BJ (cell line): ENCODE data around the gene DPH7. TPM values are rescaled to one million over a fixed set of nuclear protein-coding genes. Genes with fewer than 3 reads are reported as not detected.

Experiments
- CTCF ChIA-PET: fragments of 350-600 bp; formaldehyde crosslinking; extraction: SDS; loops from one replicate; lab custom pipeline; 2021; ENCODE audit warnings: antibody characterized with exemption, inconsistent platforms; lab: Yijun Ruan, JAX
- POLR2A ChIA-PET: fragments of 300-600 bp; sonication (Branson Sonifier 250); formaldehyde crosslinking; extraction: SDS; loops from one replicate; lab custom pipeline; 2021; ENCODE audit warnings: antibody characterized with exemption; lab: Charles Lee
- DNase-seq: peaks from one replicate; pipeline ENCODE4 v3.0.0-alpha.2; 2011; ENCODE audit warnings: low read depth
- H3K27me3 ChIP-seq: 2 replicates; pipeline ENCODE4 v1.6.0; 2011; ENCODE audit warnings: low read length; ENCODE audit not compliant: control insufficient read depth, insufficient read depth
- H3K36me3 ChIP-seq: 2 replicates; pipeline ENCODE4 v1.5.1; 2011; ENCODE audit warnings: low read length; ENCODE audit not compliant: control insufficient read depth, insufficient read depth
- H3K4me3 ChIP-seq: 2 replicates; pipeline ENCODE4 v1.5.1; 2011; ENCODE audit warnings: low read depth, mild to moderate bottlenecking, control low read depth, low read length
- polyA plus RNA-seq: library from polyadenylated mRNA; depleted of rRNA; stranded (reverse); fragments of >200 nt; gene quantifications from 2 replicates; pipeline ENCODE4 v1.2.3, GENCODE V29; 2011
- TF ChIP-seq, protein P1 (sequence below): IDR thresholded peaks from 2 replicates; pipeline ENCODE4 v1.5.1; 2011; ENCODE audit warnings: low read depth, mild to moderate bottlenecking, control low read depth, inconsistent platforms, low read length, moderate library complexity; ENCODE audit not compliant: insufficient read depth

The DPH7 gene
- polyA plus RNA-seq, 1 experiment, result 29.4 TPM

DNA sequence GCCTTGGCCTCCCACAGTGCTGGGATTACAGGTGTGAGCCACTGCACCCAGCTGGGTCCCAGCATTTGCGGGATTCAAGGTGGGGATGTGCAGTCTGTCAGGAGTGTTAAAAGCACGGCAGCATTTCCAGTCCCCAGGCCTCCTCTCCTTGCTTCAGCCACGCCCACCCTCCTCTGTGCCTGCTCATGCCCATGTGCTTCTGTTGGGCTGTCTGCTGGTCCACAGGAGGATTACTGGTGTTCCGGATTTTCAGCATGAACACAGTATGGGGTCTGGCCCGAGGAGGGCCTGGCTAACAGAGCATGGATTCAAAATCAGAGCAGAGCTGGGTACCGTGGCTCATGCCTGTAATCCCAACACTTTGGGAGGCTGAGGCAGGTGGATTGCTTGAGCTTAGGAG, 32.2 kb upstream of the DPH7 start:
- H3K4me3 ChIP-seq, result no peak overlapping the region
- ChIA-PET POLR2A (no interaction called here), CTCF (no interaction called here)
- TF ChIP-seq, protein P1, sequence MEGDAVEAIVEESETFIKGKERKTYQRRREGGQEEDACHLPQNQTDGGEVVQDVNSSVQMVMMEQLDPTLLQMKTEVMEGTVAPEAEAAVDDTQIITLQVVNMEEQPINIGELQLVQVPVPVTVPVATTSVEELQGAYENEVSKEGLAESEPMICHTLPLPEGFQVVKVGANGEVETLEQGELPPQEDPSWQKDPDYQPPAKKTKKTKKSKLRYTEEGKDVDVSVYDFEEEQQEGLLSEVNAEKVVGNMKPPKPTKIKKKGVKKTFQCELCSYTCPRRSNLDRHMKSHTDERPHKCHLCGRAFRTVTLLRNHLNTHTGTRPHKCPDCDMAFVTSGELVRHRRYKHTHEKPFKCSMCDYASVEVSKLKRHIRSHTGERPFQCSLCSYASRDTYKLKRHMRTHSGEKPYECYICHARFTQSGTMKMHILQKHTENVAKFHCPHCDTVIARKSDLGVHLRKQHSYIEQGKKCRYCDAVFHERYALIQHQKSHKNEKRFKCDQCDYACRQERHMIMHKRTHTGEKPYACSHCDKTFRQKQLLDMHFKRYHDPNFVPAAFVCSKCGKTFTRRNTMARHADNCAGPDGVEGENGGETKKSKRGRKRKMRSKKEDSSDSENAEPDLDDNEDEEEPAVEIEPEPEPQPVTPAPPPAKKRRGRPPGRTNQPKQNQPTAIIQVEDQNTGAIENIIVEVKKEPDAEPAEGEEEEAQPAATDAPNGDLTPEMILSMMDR, result no peak
- no peaks in the 10 kb centered on the region for H3K27me3 ChIP-seq
- no peak for DNase-seq
- H3K36me3 ChIP-seq, result peaks cover 17% of the 10 kb centered on the region

DNA sequence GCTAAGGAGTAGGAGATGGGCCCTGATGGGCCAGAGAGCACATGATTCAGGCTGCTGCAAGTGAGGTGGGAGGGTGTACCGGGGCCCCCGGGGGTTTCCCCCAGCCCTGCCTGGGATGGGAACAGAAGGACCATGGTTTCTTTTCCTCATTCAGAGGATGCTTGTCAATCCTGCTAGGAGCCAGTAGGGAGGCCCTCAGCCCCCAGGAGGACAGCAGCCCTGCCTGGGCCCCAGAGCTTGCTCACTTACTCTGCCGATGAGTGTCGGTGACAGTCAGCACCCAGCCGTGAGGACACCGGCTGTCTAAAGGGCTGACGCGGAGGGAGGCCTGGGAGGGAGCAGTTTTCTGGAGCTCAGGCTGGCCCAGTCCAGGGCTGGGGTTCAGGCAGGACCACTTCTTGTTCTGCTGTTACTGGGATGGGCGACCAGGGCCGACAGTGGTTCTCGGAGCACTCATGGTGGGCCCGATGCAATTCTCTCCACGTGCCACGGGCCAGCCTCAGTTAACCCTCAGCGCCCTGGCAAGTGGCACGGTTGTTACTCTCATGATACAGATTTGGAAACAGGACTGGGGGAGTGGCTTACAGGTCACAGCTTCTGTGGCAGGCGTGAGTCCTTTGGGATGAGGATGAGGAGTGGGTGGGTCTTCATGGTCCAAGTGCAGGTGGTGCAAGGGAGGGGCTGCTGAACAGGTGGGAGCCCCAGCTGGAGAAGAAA, 28.6 kb upstream of the DPH7 start:
- ChIA-PET POLR2A (interaction anchor here (0.6 kb wide), 1 partner anchor 28 kb away, joined by 16 read pairs; no protein-coding TSS in a partner anchor), CTCF (no interaction called here)
- peak overlapping the region; percentile 73; the same call in 1 of the 2 replicates for H3K4me3 ChIP-seq
- H3K27me3 ChIP-seq, result no peaks in the 10 kb centered on the region; the same call in 1 of the 2 replicates
- no peaks in the 10 kb centered on the region for H3K36me3 ChIP-seq
- no peak for DNase-seq
- TF ChIP-seq, protein P1, result no peak

DNA sequence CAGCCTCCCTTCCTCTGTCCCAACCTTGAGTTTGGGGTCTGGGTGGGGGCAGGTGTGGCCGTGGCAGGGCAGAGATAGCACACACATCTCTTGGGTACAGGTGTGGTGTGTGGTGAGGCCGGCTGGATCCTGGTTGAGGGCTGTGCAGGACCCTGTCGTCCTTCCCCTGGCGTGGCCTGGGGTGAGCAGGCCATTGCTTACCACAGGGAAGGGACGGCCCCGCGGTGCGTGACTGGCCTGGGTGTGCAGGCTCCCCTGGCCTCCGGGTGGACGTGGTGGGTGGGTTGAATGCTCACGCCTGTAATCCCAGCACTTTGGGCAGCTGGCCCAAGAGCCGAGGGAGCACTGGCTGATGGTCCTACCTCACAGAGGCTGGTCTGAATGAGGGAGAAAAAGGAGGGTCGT, 28.0 kb upstream of the DPH7 start:
- Histone ChIP-seq H3K27me3 (no peaks in the 10 kb centered on the region; the same call in 1 of the 2 replicates), H3K4me3 (peak overlapping the region; percentile 73), H3K36me3 (no peaks in the 10 kb centered on the region)
- TF ChIP-seq, protein P1, result no peak
- POLR2A ChIA-PET, result interaction anchor here (0.6 kb wide), 1 partner anchor 27 kb away, joined by 16 read pairs; no protein-coding TSS in a partner anchor
- no peak for DNase-seq
- CTCF ChIA-PET, result no interaction called here

DNA sequence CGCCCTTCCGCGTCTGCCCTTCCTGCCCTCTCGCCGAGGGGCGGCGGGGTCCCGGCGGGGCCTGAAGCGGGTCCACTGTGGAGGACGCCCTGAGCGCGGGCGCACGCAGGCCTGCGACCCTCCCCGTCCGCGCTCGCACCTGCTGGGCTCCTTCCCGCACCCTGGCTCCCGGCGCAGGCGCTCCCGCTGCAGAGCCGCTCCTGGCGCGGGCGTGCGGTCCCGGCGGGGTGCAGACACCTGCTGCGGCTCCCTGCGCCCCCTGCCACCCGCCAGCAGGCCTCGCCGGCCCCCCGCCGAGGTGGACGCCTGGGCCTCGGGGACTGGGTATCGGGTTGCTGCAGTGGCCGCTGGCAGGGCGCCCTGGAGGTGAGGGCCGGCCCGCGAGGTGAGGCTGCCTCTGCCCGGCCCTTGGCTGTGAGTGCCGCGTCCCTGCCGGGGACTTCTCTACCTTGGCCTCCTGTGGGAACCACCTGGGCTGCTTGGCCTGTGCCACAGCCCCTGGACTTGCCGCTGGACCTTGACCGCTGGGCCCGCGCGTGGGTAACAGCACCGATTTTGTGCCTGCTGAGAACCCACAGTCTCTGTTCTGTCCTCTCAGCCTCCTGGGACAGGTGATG, 27.4 kb upstream of the DPH7 start:
- DNase-seq, result no peak
- no peaks in the 10 kb centered on the region; the same call in 1 of the 2 replicates for H3K27me3 ChIP-seq
- TF ChIP-seq, protein P1, result no peak
- H3K36me3 ChIP-seq, result no peaks in the 10 kb centered on the region
- H3K4me3 ChIP-seq, result peak overlapping the region; percentile 73
- CTCF ChIA-PET, result no interaction called here
- POLR2A ChIA-PET, result no interaction called here
